GM12878 (cell line): ENCODE results near the gene PIGM.

Experiments used
- BHLHE40 ChIP-seq, 2 experiments: fragments of 450-650 bp in 1 of 2; IDR thresholded peaks; 2 replicates each; pipeline ENCODE4 v1.6.1; 2011 to 2017; ENCODE audit warnings: low read depth in 2 of 2, borderline replicate concordance in 1 of 2, improper control_type of control experiment in 1 of 2, low read length in 1 of 2, mild to moderate bottlenecking in 1 of 2
- CEBPB ChIP-seq, 2 experiments: fragments of 150-350 bp in 1 of 2; IDR thresholded peaks; 2 replicates each; pipeline ENCODE4 v1.6.1; 2012 to 2014; ENCODE audit warnings: low read depth in 2 of 2, low read length in 2 of 2, borderline replicate concordance in 1 of 2, inconsistent platforms in 1 of 2
- EZH2 ChIP-seq: IDR thresholded peaks from 2 replicates; pipeline ENCODE4 v1.6.1; 2012; ENCODE audit warnings: low read depth, mild to moderate bottlenecking, control low read depth, inconsistent platforms, low read length, borderline replicate concordance; ENCODE audit not compliant: control insufficient read depth
- NR2C2 ChIP-seq: IDR thresholded peaks from 2 replicates; pipeline ENCODE4 v1.6.1; 2011; ENCODE audit warnings: borderline replicate concordance, low read depth; ENCODE audit not compliant: control insufficient read depth, insufficient read length
- RFX5 ChIP-seq: IDR thresholded peaks from 2 replicates; pipeline ENCODE4 v1.6.1; 2011; ENCODE audit warnings: low read depth, low read length, improper control_type of control experiment
- STAT3 ChIP-seq: IDR thresholded peaks from 2 replicates; pipeline ENCODE4 v1.6.1; 2011; ENCODE audit warnings: low read depth, low read length, improper control_type of control experiment
- YY1 ChIP-seq: IDR thresholded peaks from 2 replicates; pipeline ENCODE4 v1.6.1; 2011; ENCODE audit warnings: low read depth, mild to moderate bottlenecking, low read length
- TF ChIP-seq, protein P1 (sequence below), 3 experiments: IDR thresholded peaks in 2 of 3; conservative IDR thresholded peaks in 1 of 3; 2 replicates each; pipeline ENCODE4 v1.5.1; 2011; ENCODE audit warnings: low read depth in 3 of 3, low read length in 3 of 3, mild to moderate bottlenecking in 3 of 3, control low read depth in 2 of 3, moderate library complexity in 2 of 3, inconsistent platforms in 1 of 3, mixed read lengths in 1 of 3; ENCODE audit not compliant: control insufficient read depth in 2 of 3, insufficient read depth in 1 of 3; ENCODE audit errors: extremely low read depth in 1 of 3

DNA sequence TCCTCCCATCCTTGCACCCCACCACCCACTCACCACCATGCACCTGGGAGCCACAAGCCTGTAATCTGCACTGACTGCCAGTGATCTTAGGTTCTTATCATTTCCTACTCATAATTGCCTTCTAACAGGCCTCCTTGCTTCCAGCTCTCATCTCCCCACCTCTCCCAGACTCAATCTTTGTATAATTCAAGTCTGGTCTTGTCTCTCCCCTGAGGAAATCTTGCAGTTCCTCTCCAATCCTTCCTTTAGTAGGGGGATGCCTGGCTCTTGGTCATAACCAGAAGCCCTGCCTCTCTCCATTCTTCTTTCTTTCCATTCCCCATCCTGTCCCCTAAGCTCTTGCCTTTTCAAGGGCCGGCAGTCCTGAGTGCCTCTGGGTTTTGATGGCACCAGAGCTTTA lies 27.8 kb downstream of the PIGM start:
- TF ChIP-seq BHLHE40 (IDR thresholded peaks at IDR 0.05; ENCODE audit: borderline replicate concordance in 1 of 2, low read depth in 2 of 2, low read length in 1 of 2) (no peak), CEBPB (IDR thresholded peaks at IDR 0.05; ENCODE audit: borderline replicate concordance in 1 of 2, low read depth in 2 of 2, low read length in 2 of 2) (no peak), YY1 (no peak), EZH2 (no peak), STAT3 (no peak), NR2C2 (no peak), RFX5 (no peak)
- TF ChIP-seq, protein P1, sequence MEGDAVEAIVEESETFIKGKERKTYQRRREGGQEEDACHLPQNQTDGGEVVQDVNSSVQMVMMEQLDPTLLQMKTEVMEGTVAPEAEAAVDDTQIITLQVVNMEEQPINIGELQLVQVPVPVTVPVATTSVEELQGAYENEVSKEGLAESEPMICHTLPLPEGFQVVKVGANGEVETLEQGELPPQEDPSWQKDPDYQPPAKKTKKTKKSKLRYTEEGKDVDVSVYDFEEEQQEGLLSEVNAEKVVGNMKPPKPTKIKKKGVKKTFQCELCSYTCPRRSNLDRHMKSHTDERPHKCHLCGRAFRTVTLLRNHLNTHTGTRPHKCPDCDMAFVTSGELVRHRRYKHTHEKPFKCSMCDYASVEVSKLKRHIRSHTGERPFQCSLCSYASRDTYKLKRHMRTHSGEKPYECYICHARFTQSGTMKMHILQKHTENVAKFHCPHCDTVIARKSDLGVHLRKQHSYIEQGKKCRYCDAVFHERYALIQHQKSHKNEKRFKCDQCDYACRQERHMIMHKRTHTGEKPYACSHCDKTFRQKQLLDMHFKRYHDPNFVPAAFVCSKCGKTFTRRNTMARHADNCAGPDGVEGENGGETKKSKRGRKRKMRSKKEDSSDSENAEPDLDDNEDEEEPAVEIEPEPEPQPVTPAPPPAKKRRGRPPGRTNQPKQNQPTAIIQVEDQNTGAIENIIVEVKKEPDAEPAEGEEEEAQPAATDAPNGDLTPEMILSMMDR (IDR thresholded peaks at IDR 0.05 in 2 of 3, conservative IDR thresholded peaks at IDR 0.05 in 1 of 3; ENCODE audit: control insufficient read depth in 2 of 3, extremely low read depth in 1 of 3, insufficient read depth in 1 of 3, low read depth in 3 of 3, low read length in 3 of 3) = no peak
